Erythroblast (primary cell): ENCODE results near the gene ZMAT5.

Experiments used
- GATA1 ChIP-seq: IDR thresholded peaks from 2 replicates; pipeline ENCODE4 v1.6.1; 2011; ENCODE audit warnings: low read depth, mild to moderate bottlenecking, control low read depth, low read length, moderate library complexity
- POLR2A ChIP-seq: IDR thresholded peaks from 2 replicates; pipeline ENCODE4 v1.6.1; 2011; ENCODE audit warnings: mild to moderate bottlenecking, low read length

GRCh38 chr22:29751669-29752068, 15.1 kb downstream of the ZMAT5 start:
- TF ChIP-seq POLR2A (no peak), GATA1 (no peak)
